IPS-20b (cell line): Measurements from ENCODE around the gene RAB11FIP2.

ENCODE experiments used
- H3K27ac ChIP-seq: one replicate; pipeline ENCODE4 v1.5.1; 2013; ENCODE audit warnings: low read length
- H3K27me3 ChIP-seq: 2 replicates; pipeline ENCODE4 v1.6.1; 2013; ENCODE audit warnings: mild to moderate bottlenecking, low read length, inconsistent platforms; ENCODE audit not compliant: insufficient read depth
- H3K36me3 ChIP-seq: 2 replicates; pipeline ENCODE4 v1.6.1; 2013; ENCODE audit warnings: low read depth, mild to moderate bottlenecking, inconsistent platforms, low read length, moderate library complexity; ENCODE audit not compliant: insufficient read depth
- H3K4me1 ChIP-seq: 2 replicates; pipeline ENCODE4 v1.6.1; 2013; ENCODE audit warnings: mild to moderate bottlenecking, control low read depth, inconsistent platforms, low read length, moderate library complexity; ENCODE audit not compliant: insufficient read depth
- H3K4me3 ChIP-seq: 2 replicates; pipeline ENCODE4 v1.5.1; 2013; ENCODE audit warnings: mild to moderate bottlenecking, low read length, inconsistent platforms
- H3K9ac ChIP-seq: 2 replicates; pipeline ENCODE4 v1.6.1; 2013; ENCODE audit warnings: low read depth, mild to moderate bottlenecking, inconsistent platforms, low read length, moderate library complexity
- H3K9me3 ChIP-seq: 2 replicates; pipeline ENCODE4 v1.6.1; 2013; ENCODE audit warnings: mild to moderate bottlenecking, low read depth, low read length, inconsistent platforms; ENCODE audit not compliant: insufficient read depth

Gene RAB11FIP2

GRCh38 chr10:117980755-117981702 lies 65.7 kb downstream of the RAB11FIP2 start:
- no peak overlapping the region for H3K4me3 ChIP-seq
- H3K27ac ChIP-seq = no peak overlapping the region
- H3K9me3 ChIP-seq = no peaks in the 10 kb centered on the region; the same call in 1 of the 2 replicates
- H3K36me3 ChIP-seq = no peaks in the 10 kb centered on the region
- H3K9ac ChIP-seq = no peak overlapping the region
- H3K27me3 ChIP-seq = no peaks in the 10 kb centered on the region
- H3K4me1 ChIP-seq = peaks cover 5% of the 10 kb centered on the region; the same call in 1 of the 2 replicates

- Histone ChIP-seq H3K9me3 (no peaks in the 10 kb centered on the region; the same call in 1 of the 2 replicates), H3K4me1 (no peaks in the 10 kb centered on the region; the same call in 1 of the 2 replicates), H3K36me3 (no peaks in the 10 kb centered on the region), H3K27ac (no peak overlapping the region), H3K27me3 (no peaks in the 10 kb centered on the region), H3K4me3 (no peak overlapping the region), H3K9ac (no peak overlapping the region)
Measured at GRCh38 chr10:117980216-117980615, 66.5 kb downstream of the RAB11FIP2 start.

GRCh38 chr10:117972168-117972837 lies 74.4 kb downstream of the RAB11FIP2 start:
- H3K9me3 ChIP-seq = no peaks in the 10 kb centered on the region
- H3K36me3 ChIP-seq = no peaks in the 10 kb centered on the region
- H3K27me3 ChIP-seq = no peaks in the 10 kb centered on the region
- H3K4me1 ChIP-seq = peaks cover 5% of the 10 kb centered on the region; the same call in 1 of the 2 replicates
- no peak overlapping the region for H3K27ac ChIP-seq
- no peak overlapping the region for H3K4me3 ChIP-seq
- H3K9ac ChIP-seq = no peak overlapping the region

DNA sequence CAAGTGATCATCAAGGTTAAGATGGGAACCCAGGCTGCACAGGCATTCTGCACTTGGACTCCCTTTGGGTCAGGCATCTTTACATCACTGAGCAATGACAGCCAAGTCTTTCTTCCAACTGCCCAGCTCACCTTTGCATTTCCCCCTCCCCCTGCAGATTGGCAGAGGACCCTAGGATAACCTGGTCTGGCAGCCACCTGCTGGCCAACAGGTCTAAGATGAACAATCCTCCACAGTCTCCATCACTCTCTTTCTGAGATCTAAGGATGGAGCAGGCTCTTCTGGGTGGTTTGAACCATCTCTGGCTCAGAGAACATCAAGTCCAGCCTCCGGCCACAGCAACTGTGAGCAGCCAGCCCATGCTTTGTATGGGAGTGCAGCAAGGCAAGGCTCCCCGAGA lies 75.8 kb downstream of the RAB11FIP2 start:
- Histone ChIP-seq H3K9ac (no peak overlapping the region), H3K9me3 (no peaks in the 10 kb centered on the region), H3K27ac (no peak overlapping the region), H3K4me1 (peaks cover 14% of the 10 kb centered on the region; the same call in 1 of the 2 replicates), H3K27me3 (no peaks in the 10 kb centered on the region), H3K4me3 (no peak overlapping the region), H3K36me3 (no peaks in the 10 kb centered on the region)

DNA sequence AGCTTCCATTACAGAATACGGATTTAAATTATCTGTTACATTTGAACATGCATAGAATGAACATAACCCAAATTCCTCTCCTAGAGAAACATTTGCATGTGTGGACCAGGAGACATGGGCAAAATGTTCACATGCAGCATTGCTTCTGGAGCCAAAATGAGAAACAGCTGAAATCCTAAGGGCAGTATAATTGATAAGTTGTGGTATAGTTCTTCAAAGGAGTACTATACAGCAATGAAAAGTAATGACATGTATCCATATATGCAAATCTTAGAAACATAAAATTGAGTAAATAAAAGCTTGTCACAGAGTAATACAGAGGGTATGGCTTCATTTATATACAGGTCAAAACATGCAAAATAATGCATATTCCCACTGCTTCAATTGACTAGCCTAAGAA lies 77.1 kb downstream of the RAB11FIP2 start:
- Histone ChIP-seq H3K4me1 (peaks cover 14% of the 10 kb centered on the region; the same call in 1 of the 2 replicates), H3K9me3 (no peaks in the 10 kb centered on the region), H3K4me3 (no peak overlapping the region), H3K9ac (no peak overlapping the region), H3K27ac (no peak overlapping the region), H3K36me3 (no peaks in the 10 kb centered on the region), H3K27me3 (no peaks in the 10 kb centered on the region)

DNA sequence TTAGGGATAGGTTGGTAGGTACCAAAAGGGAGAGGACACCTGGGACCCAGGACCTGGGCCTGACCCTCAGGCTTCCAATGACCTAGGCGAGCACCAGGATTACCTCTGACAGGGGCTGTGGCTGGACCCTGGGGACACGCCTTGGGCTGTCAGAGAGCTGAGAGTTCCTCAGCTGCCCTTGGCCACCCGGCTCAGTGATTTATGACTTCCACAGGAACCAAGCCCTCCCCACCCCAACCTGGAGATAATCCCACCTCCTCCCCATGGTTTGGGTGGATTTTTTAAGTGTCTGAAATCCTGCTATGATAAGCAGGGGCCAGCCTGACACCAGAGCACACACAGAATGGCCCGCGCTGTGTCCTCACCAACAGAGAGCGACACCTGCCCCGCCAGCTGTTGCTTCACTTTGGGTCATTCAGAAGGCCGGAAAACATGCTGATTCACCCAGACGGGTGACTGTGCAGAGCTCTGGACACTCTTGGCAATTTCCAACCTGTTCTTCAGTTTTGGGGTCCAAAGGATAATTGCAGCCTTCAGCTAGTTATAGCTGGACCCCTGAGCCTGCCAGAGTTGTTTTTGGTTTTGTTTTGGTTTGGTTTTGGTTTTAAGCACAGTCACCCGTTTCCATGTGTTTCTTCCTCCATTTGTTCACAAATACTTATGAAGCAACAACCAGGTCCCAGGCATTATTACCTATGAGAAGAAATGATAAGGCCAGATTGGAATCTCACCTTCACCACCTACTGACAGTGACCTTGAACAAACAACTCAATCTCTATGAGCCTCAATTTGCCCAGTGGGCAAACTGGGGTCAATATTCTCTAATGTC lies 78.2 kb downstream of the RAB11FIP2 start:
- H3K27me3 ChIP-seq = no peaks in the 10 kb centered on the region
- no peak overlapping the region for H3K4me3 ChIP-seq
- no peaks in the 10 kb centered on the region for H3K9me3 ChIP-seq
- peaks cover 11% of the 10 kb centered on the region; the same call in 1 of the 2 replicates for H3K4me1 ChIP-seq
- H3K27ac ChIP-seq = no peak overlapping the region
- H3K36me3 ChIP-seq = no peaks in the 10 kb centered on the region
- H3K9ac ChIP-seq = no peak overlapping the region

- Histone ChIP-seq H3K9me3 (no peaks in the 10 kb centered on the region), H3K4me3 (no peak overlapping the region), H3K36me3 (no peaks in the 10 kb centered on the region), H3K27me3 (no peaks in the 10 kb centered on the region), H3K9ac (no peak overlapping the region), H3K4me1 (peaks cover 9% of the 10 kb centered on the region; the same call in 1 of the 2 replicates), H3K27ac (no peak overlapping the region)
Measured at GRCh38 chr10:117967149-117967650, 79.5 kb downstream of the RAB11FIP2 start.

GRCh38 chr10:117965984-117966383 lies 80.8 kb downstream of the RAB11FIP2 start:
- Histone ChIP-seq H3K9me3 (no peaks in the 10 kb centered on the region), H3K36me3 (no peaks in the 10 kb centered on the region), H3K27me3 (no peaks in the 10 kb centered on the region), H3K9ac (no peak overlapping the region), H3K4me3 (no peak overlapping the region), H3K27ac (no peak overlapping the region), H3K4me1 (peaks cover 9% of the 10 kb centered on the region; the same call in 1 of the 2 replicates)

GRCh38 chr10:117964536-117964935 lies 82.2 kb downstream of the RAB11FIP2 start:
- H3K27ac ChIP-seq = no peak overlapping the region
- H3K4me3 ChIP-seq = no peak overlapping the region
- H3K9ac ChIP-seq = no peak overlapping the region
- no peaks in the 10 kb centered on the region for H3K36me3 ChIP-seq
- H3K27me3 ChIP-seq = no peaks in the 10 kb centered on the region
- H3K9me3 ChIP-seq = no peaks in the 10 kb centered on the region
- H3K4me1 ChIP-seq = peaks cover 9% of the 10 kb centered on the region; the same call in 1 of the 2 replicates

- Histone ChIP-seq H3K4me1 (no peaks in the 10 kb centered on the region), H3K27me3 (no peaks in the 10 kb centered on the region), H3K4me3 (no peak overlapping the region), H3K27ac (no peak overlapping the region), H3K9ac (no peak overlapping the region), H3K36me3 (no peaks in the 10 kb centered on the region), H3K9me3 (no peaks in the 10 kb centered on the region)
Measured at GRCh38 chr10:117960345-117960935, 86.3 kb downstream of the RAB11FIP2 start.

GRCh38 chr10:117956972-117957371 lies 89.8 kb downstream of the RAB11FIP2 start:
- Histone ChIP-seq H3K9ac (no peak overlapping the region), H3K9me3 (no peaks in the 10 kb centered on the region), H3K27me3 (no peaks in the 10 kb centered on the region), H3K4me3 (no peak overlapping the region), H3K36me3 (no peaks in the 10 kb centered on the region), H3K4me1 (no peaks in the 10 kb centered on the region), H3K27ac (no peak overlapping the region)
